ENCODE results near the gene PLEKHA6.

PLEKHA6 gene, protein sequence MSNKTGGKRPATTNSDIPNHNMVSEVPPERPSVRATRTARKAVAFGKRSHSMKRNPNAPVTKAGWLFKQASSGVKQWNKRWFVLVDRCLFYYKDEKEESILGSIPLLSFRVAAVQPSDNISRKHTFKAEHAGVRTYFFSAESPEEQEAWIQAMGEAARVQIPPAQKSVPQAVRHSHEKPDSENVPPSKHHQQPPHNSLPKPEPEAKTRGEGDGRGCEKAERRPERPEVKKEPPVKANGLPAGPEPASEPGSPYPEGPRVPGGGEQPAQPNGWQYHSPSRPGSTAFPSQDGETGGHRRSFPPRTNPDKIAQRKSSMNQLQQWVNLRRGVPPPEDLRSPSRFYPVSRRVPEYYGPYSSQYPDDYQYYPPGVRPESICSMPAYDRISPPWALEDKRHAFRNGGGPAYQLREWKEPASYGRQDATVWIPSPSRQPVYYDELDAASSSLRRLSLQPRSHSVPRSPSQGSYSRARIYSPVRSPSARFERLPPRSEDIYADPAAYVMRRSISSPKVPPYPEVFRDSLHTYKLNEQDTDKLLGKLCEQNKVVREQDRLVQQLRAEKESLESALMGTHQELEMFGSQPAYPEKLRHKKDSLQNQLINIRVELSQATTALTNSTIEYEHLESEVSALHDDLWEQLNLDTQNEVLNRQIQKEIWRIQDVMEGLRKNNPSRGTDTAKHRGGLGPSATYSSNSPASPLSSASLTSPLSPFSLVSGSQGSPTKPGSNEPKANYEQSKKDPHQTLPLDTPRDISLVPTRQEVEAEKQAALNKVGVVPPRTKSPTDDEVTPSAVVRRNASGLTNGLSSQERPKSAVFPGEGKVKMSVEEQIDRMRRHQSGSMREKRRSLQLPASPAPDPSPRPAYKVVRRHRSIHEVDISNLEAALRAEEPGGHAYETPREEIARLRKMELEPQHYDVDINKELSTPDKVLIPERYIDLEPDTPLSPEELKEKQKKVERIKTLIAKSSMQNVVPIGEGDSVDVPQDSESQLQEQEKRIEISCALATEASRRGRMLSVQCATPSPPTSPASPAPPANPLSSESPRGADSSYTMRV

DNA sequence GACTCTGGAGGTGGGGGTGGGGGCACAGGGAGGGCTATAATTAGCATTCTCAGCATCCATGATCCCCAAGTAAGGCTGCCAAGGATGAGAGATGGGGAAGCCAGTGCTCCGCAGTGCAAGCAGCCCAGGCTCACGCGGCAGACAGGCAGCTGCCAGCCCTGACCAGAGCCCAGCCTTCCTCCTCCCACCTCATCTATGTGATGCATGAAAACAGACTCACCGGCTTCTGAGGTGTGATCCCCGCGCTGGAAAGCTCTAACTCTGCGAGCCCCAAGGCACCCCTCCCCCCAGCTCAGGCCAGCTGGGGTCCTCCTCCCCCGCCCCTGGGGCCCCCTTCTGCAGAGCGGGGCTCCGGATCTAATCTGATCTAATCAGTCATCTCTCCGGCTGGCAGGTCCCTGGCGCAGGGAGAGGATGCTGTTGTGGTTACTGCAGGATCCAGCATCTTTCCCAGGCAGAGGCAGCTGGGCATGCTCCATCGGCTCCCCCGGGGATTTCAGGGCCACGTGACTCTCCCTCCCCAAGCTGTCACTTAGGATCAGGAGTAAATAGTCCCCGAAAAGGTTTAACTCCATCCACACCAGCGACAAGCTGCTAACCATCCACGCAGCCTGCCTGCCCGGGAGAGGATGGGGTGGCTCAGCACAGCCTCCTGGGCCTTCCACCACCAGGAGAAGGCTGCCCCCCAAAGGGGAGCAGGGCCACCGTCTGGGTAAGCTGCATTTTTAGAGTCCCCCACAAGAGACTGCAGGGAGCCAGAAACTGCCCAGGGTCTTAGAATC, at the start of gene PLEKHA6:
Gene PLEKHA6 (minus strand): TSS at position 456 of the 782 bp plus-strand sequence. CDS start 86,202 bp downstream, outside the sequence.
- no peak for DNase-seq

DNA sequence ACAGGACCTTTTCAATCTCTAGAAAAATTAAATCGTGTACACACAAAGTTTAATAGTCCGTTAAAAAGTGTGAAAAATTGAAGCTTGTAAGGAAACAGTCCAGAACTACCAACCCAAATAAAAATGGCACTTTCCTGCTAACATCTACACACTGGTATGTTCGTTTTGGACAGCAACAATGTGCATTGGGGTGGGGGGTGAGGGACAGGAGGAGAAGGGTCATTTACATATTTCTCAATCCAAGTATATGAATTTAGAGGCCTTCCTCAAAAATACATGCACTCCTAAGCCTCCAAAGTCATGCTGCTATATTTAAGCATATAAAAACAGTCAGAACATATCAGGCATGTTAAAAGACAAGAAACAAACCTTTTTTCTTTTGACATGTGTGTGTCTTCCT, 49.4 kb upstream of the PLEKHA6 start:
- DNase-seq, result no peak

DNA sequence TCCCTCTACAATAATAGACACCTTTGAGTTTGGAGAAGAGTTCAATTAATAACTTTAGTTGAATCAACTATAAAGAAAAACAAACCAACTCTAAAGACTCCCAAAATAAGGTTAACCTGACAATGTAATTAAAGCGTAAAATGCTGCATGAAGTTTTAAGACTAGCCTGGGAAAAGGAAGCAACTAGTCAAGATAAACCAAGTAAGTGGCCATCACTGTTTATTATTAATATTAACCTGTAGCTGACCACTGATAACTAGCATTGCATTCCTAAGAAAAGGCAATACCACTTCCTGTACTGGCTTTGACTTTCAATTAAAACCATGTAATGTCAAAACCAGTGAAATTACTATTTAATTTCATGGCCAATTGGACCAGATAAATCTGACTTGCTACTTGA, 48.9 kb upstream of the PLEKHA6 start:
- no peak for DNase-seq

DNA sequence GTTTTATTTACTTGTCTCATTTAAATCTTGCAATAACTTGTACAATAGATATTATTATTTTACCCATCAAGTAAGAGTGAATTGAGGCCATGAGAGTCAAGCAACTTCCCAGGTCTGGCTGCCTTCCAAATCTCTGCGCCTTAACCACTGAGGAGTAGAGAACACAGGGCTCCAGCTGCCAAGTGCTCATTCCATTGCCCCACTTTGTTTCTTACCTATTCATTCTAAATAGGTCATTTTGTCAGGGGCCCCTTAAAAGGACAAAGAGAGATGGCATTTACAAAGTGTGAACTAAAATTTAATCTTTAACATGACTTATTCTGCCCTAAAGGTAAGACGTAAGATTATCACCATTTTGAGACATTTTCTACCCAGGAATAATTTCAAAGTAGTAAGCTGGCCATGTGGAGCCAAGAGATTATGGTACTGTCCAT, 48.4 kb upstream of the PLEKHA6 start:
- DNase-seq, result peak; percentile 33

DNA sequence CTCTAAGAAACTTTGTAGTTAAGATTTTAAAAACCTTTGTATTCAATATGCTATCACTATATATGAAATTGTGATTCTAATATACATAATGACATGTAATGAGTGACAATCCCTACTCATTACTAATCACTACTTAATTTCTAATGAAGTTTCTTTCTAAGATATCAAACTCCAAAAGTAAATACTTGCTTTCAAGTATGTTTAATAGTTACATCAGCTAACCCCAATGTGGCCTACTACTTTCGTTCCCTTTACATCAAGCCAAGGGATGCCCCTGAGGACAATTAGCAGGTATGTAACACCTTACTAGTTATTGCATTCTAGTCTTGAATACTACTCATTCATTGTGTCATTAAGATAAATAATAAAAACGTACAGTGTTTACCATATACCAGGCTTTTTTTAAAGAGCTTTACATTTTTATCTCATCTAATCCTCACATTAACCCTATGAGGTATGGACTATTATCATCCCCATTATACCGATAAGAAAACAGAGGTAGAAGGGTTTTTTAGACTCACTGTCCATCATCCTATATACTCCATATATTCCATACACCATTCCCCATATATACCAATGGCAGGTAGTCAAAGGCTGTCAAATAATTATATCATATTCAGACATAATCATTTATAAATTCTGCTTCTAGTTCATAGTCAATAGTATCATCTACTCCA, 47.7 kb upstream of the PLEKHA6 start:
- DNase-seq, result no peak

DNA sequence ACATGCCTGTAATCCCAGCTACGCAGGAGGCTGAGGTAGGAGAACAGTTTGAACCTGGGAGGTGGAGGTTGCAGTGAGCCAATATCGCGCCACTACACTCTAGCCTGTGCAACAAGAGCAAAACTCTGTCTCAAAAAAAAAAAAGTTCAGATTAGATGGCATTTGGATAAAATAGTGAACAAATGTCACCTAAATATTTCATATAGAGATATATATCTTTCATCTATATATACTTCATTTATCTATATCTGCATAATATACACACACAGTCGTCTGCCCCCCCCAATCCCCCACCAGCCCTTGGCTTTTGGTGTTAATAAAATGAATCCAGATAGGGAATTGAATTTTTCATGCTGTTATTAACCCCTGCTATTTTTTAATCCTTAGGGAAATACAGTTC, 46.9 kb upstream of the PLEKHA6 start:
- no peak for DNase-seq

DNA sequence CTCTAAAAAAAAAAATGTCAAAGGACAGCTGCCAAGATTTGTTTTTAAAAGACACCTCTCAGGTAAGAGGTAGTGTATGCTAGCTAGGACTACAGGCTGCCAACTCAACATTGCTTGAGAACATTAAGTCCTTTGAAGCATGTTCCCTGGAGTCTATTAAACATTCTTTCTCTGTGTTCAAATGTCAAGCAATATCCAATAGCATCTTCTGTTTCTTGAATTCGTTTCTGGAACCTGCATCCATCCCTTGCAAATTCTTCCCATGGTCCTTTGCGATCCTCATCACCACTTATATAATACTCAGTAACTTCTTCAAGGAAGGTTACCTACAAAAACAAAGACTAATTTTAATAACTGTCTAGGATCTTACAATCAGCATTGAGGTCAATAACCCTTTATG, 46.3 kb upstream of the PLEKHA6 start:
- DNase-seq, result no peak

DNA sequence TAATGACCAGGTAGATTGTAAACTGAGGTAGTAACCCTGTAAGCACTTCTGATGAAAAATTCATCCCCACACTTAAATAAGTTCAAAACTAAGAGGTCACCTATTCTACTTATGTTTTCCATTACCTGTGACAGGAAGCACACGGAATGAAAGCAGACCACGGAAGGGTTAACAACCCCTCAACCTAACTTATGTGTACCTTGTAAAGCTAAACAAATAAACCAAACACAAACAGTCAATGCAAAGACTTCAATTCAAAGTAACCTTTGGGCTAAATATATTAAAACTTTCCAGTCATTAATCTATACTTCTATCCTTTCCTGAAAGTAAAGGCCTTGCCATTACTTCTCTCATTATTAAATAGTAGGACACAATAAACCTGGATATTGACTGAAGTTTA, 44.9 kb upstream of the PLEKHA6 start:
- no peak for DNase-seq

DNA sequence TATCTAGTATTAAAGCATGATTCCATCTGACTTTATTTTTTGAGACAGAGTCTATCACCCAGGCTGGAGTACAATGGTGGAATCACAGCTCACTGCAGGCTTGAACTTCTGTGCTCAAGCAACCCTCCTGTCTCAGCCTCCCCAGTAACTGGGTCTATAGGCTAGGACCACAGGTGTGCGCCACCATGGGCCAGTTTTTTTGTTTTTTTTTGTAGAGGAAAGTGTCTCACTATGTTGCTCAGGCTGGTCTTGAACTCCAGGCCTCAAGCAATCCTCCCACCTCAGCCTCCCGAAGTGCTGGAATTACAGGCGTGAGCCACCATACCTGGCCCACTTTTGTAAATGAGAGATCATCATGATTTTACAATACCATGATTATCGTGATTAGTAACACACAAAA, 42.7 kb upstream of the PLEKHA6 start:
- no peak for DNase-seq

DNA sequence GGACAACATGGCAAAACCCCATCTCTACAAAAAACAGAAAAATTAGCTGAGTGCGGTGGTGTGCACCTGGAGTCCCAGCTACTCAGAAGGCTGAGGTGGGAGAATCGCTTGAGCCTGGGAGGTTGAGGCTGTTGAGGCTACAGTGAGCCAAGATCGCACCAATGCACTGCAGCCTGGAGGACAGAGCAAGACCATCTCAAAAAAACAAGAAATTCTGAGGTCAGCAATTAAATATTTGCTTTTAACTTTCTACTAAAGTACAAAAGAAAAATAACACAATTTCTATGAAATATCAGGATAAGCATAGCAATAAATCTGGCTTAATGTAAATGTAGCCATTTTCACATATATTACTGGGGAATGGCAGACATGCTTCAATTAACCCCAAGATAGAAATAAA, 42.0 kb upstream of the PLEKHA6 start:
- no peak for DNase-seq

DNA sequence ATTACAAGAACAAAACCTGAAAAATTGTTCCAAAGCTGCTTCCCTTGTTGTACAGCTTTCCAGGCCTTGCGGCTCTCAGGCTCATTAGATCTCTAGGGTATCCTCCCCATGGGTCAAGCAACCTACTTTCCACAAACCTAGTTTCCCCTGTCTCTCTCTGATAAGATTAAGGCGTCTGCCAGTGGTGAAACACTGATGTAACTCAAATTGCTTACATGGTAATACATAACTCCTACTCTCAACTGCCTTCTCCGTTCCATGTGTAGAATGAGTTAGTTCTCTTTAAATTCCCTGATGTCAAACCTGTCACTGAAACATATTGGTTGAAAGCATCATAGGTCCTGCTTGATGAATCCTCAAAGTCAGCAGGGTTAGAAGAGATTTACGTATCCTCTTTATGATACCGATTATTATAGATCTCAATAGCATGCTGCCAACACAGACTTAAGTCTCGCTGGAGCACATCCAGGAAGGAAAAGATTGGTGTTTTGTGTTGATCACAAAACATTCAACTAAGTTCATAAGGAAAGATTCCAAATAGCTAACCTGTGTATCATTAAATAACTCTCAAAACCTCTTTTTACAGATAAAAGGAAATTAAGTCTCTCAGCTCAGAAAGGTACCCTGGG, 41.3 kb upstream of the PLEKHA6 start:
- no peak for DNase-seq

DNA sequence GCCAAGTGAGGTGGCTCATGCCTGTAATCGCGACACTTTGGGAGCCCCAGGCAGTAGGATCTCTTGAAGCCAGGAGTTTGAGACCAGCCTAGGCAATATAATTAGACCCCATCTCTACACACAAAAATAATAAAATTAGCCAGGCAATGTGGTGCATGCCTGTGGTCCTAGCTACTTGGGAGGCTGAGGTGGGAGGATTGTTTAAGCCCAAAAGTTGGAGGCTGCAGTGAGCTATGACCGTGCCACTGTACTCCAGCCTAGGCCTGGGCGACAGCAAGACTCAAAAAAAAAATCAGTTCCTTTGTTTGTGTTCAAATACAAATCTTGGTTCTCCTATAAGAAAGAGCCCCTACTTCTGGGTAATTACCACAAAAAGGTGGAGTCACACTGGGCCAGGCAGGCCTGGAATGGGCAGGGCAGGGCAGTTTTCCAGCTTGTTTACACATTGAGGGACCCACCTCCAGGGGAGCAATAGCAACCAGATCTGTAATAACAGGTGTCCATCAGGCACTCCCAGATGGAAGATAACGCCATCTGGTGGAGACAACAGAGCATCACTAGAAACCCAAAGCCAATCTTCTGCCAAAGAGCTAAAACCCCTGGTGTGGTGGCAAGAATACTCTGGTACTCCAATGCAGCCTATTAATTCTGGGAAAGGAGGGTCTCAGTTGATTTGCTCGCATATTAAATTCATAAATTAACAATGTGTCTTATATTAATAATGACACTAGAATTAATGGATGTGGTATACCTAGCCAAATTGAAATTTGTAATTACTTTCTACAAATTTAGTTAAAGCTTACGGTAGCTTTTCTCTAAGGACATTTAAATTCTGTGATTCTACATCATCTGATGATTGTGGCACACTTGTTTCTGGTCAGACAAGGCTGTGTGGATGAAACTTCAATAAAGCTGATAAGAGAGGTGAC, 38.7 kb upstream of the PLEKHA6 start:
- peak; percentile 30 for DNase-seq

DNA sequence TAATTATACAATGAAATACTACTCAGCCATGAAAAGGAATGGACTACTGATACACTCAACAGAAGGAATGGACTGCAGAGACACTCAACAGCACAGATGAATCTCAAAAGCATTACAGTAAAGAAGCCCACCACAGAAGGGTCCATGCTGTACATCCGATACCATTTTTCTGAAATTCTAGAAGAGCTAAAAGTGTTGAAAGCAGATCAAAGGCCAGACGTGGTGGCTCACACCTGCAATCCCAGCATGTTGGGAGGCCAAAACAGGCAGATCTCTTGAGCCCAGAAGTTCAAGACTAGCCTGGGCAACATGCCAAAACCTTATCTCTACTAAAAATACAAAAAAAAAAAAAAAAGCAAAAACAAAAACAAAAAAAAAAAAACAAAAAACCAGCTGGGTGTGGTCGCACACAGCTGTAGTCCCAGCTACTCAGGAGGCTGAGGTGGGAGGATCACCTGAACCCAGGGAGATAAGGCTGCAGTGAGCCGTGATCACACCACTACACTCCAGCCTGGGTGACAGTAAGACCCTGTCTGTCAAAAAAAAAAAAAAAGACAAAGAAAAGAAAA, 36.4 kb upstream of the PLEKHA6 start:
- no peak for DNase-seq

DNA sequence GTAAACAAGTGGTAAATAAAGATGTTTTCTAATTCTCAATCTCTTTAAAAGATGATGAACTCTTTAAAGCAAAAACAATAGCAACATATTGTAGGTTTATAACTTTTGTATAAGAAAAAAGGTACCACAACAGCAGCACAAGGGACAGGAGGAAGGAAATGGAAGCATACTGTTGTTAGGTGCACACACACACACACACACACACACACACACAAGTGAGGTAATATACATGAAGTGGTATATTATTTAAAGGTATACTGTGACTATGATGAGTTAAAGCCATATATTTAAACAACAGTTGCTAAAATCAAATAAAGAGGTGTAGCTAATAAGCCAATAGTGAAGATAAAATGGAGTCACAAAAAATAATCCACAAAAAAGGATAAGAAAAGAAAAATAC, 31.9 kb upstream of the PLEKHA6 start:
- DNase-seq, result no peak

DNA sequence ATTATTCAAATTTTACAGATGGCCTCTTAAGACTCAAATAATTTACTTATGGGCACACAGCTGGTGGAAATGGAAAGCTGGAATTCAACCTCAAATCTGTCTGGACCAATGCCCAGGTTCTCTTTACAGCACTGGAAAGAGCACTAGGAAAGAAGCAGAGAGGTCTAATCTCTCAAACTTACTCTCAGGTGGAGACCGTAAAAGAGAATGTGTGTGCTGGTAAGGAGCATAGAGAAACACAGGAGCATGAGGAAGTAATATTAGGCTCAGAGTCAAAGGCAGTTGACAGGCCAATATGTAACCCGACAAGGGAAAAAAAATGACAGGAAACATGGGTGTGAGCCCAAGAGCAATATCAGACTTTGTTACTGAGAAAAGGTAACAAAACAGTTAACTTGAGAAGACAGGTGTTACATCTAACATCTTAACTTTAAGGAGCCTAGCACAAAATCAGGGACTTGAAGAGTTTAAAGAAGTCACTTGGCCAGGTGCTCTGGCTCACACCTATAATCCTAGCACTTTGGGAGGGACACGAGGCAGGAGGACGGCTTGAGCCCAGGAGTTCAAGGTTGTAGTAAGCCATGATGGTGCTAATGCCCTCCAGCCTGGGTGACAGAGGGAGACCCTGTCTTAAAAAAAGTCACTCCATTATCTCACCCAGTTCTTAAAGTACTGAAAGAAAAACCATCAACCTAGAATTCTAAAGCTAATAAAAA, 31.2 kb upstream of the PLEKHA6 start:
- no peak for DNase-seq

DNA sequence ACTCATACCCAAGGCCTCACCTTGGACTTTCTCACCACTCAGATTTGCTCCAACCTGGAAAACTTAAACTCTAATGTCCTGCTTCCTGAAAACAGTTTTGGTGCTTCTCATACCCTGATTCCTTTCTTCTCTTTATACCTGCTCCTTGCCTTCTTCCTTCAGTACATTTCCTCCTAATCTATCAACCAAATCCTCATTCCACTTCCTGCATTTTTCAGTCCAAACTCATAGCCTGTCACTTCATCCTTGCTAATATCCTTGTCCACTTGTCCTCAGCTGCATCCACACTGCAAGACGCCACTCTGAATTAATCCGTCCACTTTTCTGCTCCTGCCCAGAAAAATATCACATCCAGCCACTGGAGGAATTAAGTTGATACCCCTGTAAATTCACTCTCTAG, 26.0 kb upstream of the PLEKHA6 start:
- DNase-seq, result no peak

DNA sequence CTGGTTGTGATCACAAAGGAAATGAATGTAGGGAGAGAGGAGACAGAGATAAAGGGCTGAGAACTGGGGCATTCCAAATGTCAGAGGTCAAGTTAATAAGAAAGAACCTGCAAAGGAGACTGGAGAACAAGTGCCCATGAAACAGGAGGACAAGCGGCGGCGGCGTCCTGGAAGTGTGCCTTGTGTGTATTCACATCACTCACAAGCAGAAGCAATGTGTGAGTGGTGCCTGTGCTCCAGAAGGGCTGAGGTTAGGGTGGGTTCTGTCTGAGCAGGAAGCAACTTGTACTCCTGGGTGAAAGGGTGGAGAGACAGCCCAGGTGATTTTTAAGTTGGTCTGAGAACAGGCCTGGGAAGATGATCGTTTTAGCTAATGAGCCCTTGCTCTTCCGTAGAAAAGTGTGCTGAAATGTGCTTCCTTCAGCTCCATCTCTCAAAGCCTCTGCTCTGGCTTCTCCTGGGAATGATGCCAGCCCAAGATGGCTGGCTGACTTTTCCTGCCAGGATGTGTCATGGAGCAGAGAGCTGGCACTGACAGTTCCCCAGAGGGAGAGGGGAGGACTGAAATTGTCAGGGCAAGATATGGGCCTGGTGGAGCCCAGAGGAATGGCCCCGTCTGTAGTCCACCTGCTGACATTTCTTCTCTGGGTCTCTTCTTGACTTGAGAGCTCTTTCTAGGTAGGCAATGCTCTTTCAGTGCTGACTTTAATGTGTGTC, 25.1 kb upstream of the PLEKHA6 start:
- DNase-seq, result no peak

DNA sequence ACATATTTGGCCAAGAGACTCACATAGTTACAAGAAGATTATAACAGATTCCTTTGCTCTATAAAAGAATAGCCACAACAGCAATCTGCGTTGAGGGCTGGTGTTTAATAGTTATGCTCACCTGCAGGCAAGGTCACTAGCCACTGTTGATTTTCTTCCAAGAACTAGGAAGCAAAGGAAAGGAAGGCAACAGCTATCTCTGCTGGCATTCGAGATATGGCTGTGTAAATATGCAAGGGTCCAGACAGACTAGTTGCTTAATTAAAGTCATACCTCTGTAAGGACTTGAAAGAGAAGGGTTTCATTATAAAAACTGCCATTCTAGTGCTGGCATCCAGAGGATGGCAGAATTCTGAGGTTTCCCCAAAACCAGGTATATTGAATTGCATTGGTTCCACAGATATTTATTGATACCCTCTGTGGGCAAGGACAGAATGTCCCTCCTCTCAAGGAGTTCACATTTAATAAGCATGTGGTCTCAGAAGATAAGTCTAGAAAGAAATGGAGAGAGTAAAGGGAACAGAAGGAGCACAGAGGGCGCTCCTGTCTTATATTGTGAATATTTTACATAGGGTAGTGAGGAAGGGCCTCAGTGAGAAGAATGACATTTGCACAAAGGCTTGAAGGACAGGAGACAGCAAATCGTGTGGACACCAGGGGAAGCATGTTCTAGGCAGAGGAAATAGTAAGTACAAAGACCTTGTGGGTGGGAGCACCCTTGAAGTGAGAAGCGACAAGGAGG, 23.6 kb upstream of the PLEKHA6 start:
- no peak for DNase-seq

Measured in activated CD4-positive, alpha-beta T cell treated with anti-CD3 and anti-CD28 coated beads, Interleukin-2, amount 50 U/mL, for 1 hour (primary cell).